ENCODE measurements around the gene GLOD5.

The GLOD5 gene

GRCh38 chrX:48715072-48715471 is 46.5 kb upstream of the GLOD5 start (continued):
- TF ChIP-seq POU6F1 (CRISPR knock-in tag; IDR thresholded peaks at IDR 0.05; ENCODE audit: borderline replicate concordance, low read depth), result no peak
- TF ChIP-seq CREB5 (CRISPR knock-in tag; IDR thresholded peaks at IDR 0.05; ENCODE audit: low read depth), result no peak
- TF ChIP-seq TCF4 (CRISPR knock-in tag; IDR thresholded peaks at IDR 0.05; ENCODE audit: borderline replicate concordance), result no peak

DNA sequence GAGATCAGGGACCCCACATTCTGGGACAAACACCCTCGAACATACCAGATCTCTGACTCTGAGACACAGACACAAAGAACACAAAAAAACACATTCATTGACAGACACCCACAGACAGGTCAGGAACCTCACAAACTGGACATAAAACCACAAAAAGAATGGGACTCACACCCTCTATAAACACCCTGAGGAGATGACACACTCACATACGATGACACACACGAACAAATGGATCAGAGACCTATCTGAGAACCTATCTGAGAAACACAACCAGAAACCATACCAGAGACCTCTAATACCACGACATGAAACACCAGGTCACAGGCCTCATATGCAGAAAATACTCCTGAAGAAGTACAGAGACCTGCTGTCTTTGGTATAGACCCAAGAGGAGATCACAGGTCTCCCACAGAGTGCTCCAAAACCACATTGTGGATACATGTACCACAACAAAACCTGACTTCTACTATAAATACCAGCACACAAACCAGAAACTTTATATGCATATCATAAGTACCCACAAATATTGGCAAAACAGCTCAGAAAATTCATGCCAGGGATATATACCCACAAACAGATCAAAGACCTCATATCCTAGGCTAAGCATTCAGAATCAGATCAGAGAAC is 45.6 kb upstream of the GLOD5 start:
- no peak for ATAC-seq
- TF ChIP-seq TOX (CRISPR knock-in tag; IDR thresholded peaks at IDR 0.05; ENCODE audit: borderline replicate concordance) (no peak), ZFP3 (CRISPR knock-in tag; IDR thresholded peaks at IDR 0.05) (no peak), ISL1 (CRISPR knock-in tag; IDR thresholded peaks at IDR 0.05) (no peak), ZNF565 (CRISPR knock-in tag; conservative IDR thresholded peaks at IDR 0.05; ENCODE audit: low read depth) (no peak), TSHZ2 (CRISPR knock-in tag; IDR thresholded peaks at IDR 0.05) (no peak), OSR1 (CRISPR knock-in tag; IDR thresholded peaks at IDR 0.05) (no peak), PPARA (CRISPR knock-in tag; IDR thresholded peaks at IDR 0.05; ENCODE audit: borderline replicate concordance) (no peak), ZNF8 (CRISPR knock-in tag; IDR thresholded peaks at IDR 0.05) (no peak)
- TF ChIP-seq, protein P1, sequence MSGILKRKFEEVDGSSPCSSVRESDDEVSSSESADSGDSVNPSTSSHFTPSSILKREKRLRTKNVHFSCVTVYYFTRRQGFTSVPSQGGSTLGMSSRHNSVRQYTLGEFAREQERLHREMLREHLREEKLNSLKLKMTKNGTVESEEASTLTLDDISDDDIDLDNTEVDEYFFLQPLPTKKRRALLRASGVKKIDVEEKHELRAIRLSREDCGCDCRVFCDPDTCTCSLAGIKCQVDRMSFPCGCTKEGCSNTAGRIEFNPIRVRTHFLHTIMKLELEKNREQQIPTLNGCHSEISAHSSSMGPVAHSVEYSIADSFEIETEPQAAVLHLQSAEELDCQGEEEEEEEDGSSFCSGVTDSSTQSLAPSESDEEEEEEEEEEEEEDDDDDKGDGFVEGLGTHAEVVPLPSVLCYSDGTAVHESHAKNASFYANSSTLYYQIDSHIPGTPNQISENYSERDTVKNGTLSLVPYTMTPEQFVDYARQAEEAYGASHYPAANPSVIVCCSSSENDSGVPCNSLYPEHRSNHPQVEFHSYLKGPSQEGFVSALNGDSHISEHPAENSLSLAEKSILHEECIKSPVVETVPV (CRISPR knock-in tag; IDR thresholded peaks at IDR 0.05), result no peak

DNA sequence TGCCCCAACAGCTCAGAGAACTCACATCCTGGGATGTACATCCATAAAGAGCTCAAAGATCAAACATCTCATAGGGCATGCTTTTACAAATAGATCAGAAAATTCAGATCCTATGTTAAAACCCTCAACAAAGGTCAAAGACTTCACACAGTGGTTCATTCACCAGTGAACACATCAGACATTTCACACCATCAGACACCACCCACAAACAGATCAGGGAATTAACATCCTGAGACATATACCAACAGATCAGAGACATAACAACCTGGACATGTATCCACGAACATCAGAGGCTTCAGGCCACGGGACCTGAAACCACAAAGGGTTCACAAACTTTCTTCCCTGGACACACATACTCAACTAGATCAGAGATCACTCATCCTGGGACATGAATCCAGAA is 41.6 kb upstream of the GLOD5 start:
- no peak for TF ChIP-seq ZFP30 (CRISPR knock-in tag; IDR thresholded peaks at IDR 0.05)
- no peak for TF ChIP-seq ZFP3 (CRISPR knock-in tag; IDR thresholded peaks at IDR 0.05)
- no peak for TF ChIP-seq ZNF8 (CRISPR knock-in tag; IDR thresholded peaks at IDR 0.05)
- TF ChIP-seq CSDC2 (CRISPR knock-in tag; IDR thresholded peaks at IDR 0.05), result no peak
- no peak for ATAC-seq

DNA sequence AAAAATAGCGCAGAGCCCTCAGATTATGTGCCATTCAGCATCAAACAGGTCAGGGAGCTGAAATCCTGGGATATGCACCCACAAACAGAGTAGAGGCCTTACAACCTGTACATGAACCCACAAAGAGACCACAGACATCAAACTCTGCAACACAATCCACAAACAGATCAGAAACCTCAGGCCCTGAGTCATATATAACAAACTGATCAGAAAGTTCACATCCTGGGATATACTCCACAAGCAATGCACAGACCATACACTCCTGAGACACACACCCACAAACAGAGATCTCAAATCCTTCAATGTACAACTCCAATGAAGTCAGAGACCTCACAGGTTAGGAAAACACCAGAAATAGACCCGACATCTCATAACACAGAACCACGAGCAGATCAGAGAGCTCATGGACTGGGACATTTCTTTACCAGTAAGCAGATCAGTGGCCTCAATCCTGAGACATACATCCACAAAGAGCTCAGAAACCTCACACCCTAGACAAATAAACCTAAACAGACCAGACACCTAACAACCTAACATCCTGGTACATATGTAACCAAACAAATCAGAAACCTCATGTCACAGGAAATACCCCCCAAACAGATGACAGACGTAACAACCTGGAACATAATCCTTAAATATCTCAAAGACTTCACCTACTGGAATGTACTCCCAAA is 40.8 kb upstream of the GLOD5 start:
- no peak for ATAC-seq
- TF ChIP-seq BACH2 (CRISPR knock-in tag; IDR thresholded peaks at IDR 0.05; ENCODE audit: borderline replicate concordance) (no peak), ISL1 (CRISPR knock-in tag; IDR thresholded peaks at IDR 0.05) (no peak), PPARA (CRISPR knock-in tag; IDR thresholded peaks at IDR 0.05; ENCODE audit: borderline replicate concordance) (no peak), RARB (CRISPR knock-in tag; IDR thresholded peaks at IDR 0.05) (no peak), ESRRG (CRISPR knock-in tag; IDR thresholded peaks at IDR 0.05) (no peak), ZNF8 (CRISPR knock-in tag; IDR thresholded peaks at IDR 0.05) (no peak), TOX (CRISPR knock-in tag; IDR thresholded peaks at IDR 0.05; ENCODE audit: borderline replicate concordance) (no peak), ARNTL (CRISPR knock-in tag; IDR thresholded peaks at IDR 0.05; ENCODE audit: borderline replicate concordance, low read depth) (no peak), ZFP3 (CRISPR knock-in tag; IDR thresholded peaks at IDR 0.05) (no peak)
- TF ChIP-seq, protein P2, sequence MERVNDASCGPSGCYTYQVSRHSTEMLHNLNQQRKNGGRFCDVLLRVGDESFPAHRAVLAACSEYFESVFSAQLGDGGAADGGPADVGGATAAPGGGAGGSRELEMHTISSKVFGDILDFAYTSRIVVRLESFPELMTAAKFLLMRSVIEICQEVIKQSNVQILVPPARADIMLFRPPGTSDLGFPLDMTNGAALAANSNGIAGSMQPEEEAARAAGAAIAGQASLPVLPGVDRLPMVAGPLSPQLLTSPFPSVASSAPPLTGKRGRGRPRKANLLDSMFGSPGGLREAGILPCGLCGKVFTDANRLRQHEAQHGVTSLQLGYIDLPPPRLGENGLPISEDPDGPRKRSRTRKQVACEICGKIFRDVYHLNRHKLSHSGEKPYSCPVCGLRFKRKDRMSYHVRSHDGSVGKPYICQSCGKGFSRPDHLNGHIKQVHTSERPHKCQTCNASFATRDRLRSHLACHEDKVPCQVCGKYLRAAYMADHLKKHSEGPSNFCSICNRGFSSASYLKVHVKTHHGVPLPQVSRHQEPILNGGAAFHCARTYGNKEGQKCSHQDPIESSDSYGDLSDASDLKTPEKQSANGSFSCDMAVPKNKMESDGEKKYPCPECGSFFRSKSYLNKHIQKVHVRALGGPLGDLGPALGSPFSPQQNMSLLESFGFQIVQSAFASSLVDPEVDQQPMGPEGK (CRISPR knock-in tag; IDR thresholded peaks at IDR 0.05; ENCODE audit: borderline replicate concordance), result no peak
- TF ChIP-seq, protein P1 (CRISPR knock-in tag; IDR thresholded peaks at IDR 0.05), result no peak
